ENCODE results near the gene FBXW4.

DNA sequence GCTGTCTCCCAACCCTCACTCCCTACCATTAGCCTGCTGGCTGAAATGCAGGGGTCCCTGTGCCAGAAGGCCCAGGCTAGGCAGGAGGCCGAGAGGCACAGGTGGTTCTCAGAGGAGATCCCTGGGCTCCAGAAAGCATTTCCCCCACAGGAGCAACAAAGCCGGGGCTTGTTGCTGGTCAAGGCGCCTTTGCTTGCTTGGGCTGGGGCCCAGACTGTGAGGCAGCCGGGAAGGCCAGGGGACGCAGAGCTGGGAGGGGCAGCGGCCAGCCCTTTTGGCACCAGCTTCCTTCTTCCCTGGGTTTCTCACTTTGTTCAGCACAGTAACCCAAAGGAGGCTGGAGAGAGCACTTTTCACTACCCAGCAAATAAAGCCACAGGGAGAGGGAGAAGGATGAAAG is 48.6 kb downstream of the FBXW4 start:
- TF ChIP-seq ZFX (CRISPR knock-in tag; IDR thresholded peaks at IDR 0.05) (no peak), CC2D1A (IDR thresholded peaks at IDR 0.05) (no peak), NRF1 (conservative IDR thresholded peaks at IDR 0.05 in 1 of 2, IDR thresholded peaks at IDR 0.05 in 1 of 2) (no peak), CEBPB (tag; IDR thresholded peaks at IDR 0.05) (no peak), ZNF561 (CRISPR knock-in tag; conservative IDR thresholded peaks at IDR 0.05) (no peak), TRIM24 (IDR thresholded peaks at IDR 0.05) (no peak), CBX1 (IDR thresholded peaks at IDR 0.05; ENCODE audit: low read depth) (no peak), ZNF274 (IDR thresholded peaks at IDR 0.05; ENCODE audit: borderline replicate concordance, low read depth, low read length) (no peak), SMARCE1 (IDR thresholded peaks at IDR 0.05) (no peak)
- TF ChIP-seq, protein P1, sequence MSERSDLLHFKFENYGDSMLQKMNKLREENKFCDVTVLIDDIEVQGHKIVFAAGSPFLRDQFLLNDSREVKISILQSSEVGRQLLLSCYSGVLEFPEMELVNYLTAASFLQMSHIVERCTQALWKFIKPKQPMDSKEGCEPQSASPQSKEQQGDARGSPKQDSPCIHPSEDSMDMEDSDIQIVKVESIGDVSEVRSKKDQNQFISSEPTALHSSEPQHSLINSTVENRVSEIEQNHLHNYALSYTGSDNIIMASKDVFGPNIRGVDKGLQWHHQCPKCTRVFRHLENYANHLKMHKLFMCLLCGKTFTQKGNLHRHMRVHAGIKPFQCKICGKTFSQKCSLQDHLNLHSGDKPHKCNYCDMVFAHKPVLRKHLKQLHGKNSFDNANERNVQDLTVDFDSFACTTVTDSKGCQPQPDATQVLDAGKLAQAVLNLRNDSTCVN (CRISPR knock-in tag; IDR thresholded peaks at IDR 0.05): no peak
- TF ChIP-seq, protein P2, sequence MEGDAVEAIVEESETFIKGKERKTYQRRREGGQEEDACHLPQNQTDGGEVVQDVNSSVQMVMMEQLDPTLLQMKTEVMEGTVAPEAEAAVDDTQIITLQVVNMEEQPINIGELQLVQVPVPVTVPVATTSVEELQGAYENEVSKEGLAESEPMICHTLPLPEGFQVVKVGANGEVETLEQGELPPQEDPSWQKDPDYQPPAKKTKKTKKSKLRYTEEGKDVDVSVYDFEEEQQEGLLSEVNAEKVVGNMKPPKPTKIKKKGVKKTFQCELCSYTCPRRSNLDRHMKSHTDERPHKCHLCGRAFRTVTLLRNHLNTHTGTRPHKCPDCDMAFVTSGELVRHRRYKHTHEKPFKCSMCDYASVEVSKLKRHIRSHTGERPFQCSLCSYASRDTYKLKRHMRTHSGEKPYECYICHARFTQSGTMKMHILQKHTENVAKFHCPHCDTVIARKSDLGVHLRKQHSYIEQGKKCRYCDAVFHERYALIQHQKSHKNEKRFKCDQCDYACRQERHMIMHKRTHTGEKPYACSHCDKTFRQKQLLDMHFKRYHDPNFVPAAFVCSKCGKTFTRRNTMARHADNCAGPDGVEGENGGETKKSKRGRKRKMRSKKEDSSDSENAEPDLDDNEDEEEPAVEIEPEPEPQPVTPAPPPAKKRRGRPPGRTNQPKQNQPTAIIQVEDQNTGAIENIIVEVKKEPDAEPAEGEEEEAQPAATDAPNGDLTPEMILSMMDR (IDR thresholded peaks at IDR 0.05 in 2 of 3, conservative IDR thresholded peaks at IDR 0.05 in 1 of 3; ENCODE audit: insufficient read depth in 2 of 3, low read depth in 1 of 3, low read length in 3 of 3): no peak

All from K562 (cell line).